Endometrial microvascular endothelial cells (primary cell): ENCODE measurements around the gene FLII. TPM values are rescaled to one million over a fixed set of nuclear protein-coding genes. Genes with fewer than 3 reads are reported as not detected.
"Not testable (repeated sequence)": the region's sequence is repeated elsewhere in the genome, so short reads cannot be mapped to it uniquely, and the experiment has no call there.

ENCODE experiments used
- in situ Hi-C: cut with HindIII; loops from 2 replicates; pipeline ENCODE4 v1.10.0; 2017; ENCODE audit warnings: low sequenced_read_pairs, low pct_unique_long_range_greater_than_20kb; ENCODE audit errors: inconsistent ontology term
- total RNA-seq: library from RNA; depleted of rRNA; stranded (reverse); fragments of >200 nt; gene quantifications from one replicate; pipeline ENCODE4 v1.2.3, GENCODE V29; 2015; ENCODE audit errors: inconsistent ontology term

Gene FLII
- total RNA-seq, 1 donor from 2014 or later: 445 TPM

DNA sequence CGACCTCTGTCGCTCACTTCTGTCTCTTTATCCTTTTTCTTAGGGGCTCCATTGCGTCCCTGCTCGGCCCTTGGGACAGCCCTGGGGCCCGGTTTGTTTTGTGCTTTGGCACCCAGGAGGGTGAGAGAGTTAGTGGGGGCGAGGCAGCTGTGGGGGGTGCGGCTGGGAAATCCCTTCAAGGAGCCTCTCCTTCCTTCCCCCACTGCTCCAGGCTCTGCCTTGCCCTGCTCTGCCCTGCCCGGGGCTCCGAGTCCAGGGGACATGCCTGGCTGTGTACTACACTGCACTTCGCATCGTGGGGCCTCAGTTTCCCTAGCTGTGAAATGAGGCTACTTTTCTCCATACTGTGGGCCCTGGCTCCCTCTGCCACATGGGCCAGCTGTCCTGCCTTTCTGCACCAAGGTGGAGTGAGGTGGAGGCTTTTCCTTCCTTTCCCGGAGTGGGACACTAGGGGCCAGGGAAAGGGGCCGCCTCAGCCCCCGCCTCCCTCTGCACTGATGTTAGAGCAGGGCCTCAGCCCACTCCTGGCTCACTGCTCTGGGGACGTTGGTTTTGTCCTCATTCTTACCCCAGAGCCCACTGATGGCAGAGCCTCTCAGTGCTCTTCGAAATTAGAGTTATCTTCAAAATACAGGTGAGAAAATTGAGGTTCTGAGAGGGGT is 32.1 kb downstream of the FLII start:
- in situ Hi-C loops: no loop called here

GRCh38 chr17:18225642-18226283 is 32.8 kb downstream of the FLII start:
- in situ Hi-C loops: no loop called here

- in situ Hi-C loops: no loop called here
Measured at GRCh38 chr17:18225121-18225641, 33.4 kb downstream of the FLII start, which contains the start of gene LLGL1. Gene LLGL1 (plus strand): TSS chr17:18225635. CDS start chr17:18225683, 48 bp downstream.

GRCh38 chr17:18224387-18225120 is 34.0 kb downstream of the FLII start:
- in situ Hi-C loops: no loop called here

GRCh38 chr17:18224053-18224386 is 34.5 kb downstream of the FLII start:
- in situ Hi-C loops: no loop called here

- in situ Hi-C loops: no loop called here
Measured at GRCh38 chr17:18218756-18219415, 39.7 kb downstream of the FLII start.

GRCh38 chr17:18217412-18218015 is 41.0 kb downstream of the FLII start:
- in situ Hi-C loops: no loop called here

DNA sequence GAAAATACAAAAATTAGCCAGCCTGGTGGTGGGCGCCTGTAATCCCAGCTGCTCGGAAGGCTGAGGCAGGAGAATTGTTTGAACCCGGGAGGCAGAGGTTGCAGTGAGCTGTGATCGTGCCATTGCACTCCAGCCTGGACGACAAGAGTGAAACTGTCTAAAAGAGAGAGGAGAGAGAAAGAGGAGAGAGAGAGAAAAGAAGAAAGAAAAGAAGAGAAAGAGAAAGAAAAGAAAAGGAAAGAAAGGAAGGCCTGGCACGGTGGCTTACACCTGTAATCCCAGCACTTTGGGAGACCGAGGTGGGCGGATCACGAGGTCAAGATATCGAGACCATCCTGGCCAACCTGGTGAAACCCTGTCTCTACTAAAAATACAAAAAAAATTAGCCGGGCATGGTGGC is 41.6 kb downstream of the FLII start:
- in situ Hi-C loops: not testable (repeated sequence)

DNA sequence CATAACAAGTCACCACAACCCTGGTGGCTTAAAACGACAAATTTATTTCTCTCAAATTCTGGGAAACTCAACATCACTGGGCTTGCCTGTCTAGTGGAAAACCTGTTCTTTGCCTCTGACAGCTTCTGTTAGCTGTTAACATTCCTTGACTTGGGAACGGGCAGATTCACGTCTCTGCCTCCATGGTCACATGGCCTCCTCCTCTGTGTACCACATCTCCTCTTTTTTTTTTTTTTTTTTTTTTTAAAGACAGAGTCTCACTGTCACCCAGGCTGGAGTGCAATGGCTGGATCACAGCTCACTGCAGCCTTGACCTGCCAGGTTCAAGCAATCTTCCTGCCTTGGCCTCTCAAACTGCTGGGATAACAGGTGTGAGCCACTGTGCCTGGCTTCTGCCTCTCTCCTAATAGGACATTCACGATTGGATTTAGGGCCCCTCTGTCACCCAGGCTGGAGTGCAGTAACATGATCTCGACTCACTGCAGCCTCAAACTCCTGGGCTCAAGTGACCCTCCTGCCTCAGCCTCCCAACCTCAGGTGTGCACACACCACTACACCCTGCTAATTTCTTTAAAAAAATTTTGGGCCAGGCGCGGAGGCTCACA is 44.8 kb downstream of the FLII start:
- in situ Hi-C loops: no loop called here

- in situ Hi-C loops: no loop called here
Measured at GRCh38 chr17:18208092-18208491, 50.4 kb downstream of the FLII start.

- in situ Hi-C loops: no loop called here
Measured at GRCh38 chr17:18206962-18207361, 51.6 kb downstream of the FLII start.

- in situ Hi-C loops: no loop called here
Measured at GRCh38 chr17:18205861-18206260, 52.7 kb downstream of the FLII start.

DNA sequence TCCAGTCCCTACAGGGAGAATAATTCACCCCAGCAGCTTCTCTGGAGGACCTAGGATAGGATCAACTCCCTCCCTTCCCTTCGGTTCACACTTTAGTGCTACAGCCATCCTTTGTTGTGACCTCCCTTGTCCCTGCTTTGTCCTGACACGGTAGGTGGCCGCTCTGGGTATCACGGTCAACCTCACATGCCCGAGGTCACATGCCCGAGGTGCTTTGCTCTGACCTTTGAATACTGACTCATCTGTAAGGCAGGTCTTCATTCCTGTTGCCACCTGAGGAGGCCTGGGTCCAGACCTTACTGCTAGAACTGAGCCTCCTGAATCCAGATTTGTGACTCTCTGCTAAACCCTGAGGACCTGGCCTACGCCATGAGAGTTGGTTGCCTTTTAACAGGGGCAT is 55.2 kb downstream of the FLII start:
- in situ Hi-C loops: no loop called here

DNA sequence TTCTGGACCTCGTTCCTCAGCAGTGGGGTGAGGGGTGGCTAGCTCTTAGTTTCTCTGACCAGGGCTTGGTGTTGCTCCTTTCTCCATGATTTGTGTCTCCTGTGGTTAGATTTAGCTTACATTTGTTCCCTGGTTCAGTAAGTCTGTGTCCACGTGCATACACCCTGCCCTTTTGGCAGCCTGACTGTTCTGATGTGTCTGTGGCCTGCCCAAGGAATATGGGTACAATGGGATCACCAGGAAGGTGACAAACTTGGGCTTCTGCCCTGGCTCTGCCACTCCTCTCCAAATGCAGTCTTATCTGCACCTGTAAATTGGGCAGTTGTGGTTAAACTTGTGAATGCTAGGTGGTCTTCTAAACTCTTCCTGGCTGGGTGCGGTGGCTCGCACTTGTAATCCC is 57.4 kb downstream of the FLII start:
- in situ Hi-C loops: no loop called here

GRCh38 chr17:18198530-18198929 is 60.0 kb downstream of the FLII start:
- in situ Hi-C loops: no loop called here

DNA sequence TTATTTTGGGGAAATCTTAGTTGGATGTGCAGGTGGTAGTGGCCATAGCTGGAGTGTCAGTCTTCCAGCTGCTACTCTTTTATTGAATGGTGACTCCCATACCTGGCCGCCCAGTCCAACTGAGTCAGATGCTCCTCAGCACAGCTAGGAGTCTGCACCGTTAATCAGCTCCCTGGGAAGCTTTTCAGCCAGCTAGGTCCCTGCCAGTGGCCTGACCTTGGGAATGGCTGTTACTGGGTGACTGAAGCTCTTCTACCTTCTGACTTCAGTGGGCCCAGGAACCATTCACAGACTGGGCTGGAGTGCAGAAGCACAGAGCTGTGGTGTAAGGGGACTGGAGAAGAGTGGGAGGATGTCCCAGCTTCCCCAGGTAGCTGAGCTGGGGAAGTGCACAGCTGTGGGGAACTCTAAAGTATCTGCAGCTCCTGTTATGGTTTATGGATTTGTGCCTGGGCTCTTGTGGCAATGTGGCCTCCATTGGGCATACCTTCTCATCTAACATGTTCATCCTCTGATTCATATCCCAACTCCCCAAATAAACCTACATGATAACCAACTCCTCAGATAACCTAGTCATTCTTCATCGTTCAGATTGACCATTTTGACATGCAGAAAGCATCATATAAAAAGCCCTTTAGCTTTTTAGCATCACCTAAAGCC is 60.9 kb downstream of the FLII start:
- in situ Hi-C loops: no loop called here

DNA sequence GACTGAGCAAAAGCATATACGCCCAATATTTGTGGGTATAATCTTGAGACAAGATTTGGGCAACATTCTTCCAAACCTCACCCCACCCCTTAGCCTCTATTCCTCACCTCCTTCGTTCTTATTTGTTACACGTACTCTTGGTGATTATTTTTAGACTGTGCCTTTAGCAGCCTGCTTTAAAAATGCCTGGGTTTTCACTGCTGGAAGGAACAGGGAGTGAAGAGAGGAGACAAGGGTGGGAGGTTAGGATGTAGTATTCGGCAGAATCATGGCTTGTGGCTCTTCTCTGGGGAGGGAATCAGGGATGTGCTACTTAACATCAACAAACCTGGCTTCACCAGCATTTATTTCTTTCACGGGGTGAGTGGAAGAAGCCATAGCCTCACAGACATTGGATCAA is 63.3 kb downstream of the FLII start:
- in situ Hi-C loops: no loop called here
